ENCODE results near the gene NEFH.
A peak's percentile ranks its signal among the peaks of the same experiment; 100 is the strongest.
"Not testable (repeated sequence)": the region's sequence is repeated elsewhere in the genome, so short reads cannot be mapped to it uniquely, and the experiment has no call there.

NEFH gene

GRCh38 chr22:29464581-29464980 is 15.4 kb upstream of the NEFH start:
- DNase-seq (ENCODE audit: low spot score) = no peak

GRCh38 chr22:29469755-29470154 is 10.3 kb upstream of the NEFH start:
- DNase-seq (ENCODE audit: low spot score) = no peak

GRCh38 chr22:29470159-29470855 is 9.7 kb upstream of the NEFH start:
- DNase-seq (ENCODE audit: low spot score) = peak; percentile 80

DNA sequence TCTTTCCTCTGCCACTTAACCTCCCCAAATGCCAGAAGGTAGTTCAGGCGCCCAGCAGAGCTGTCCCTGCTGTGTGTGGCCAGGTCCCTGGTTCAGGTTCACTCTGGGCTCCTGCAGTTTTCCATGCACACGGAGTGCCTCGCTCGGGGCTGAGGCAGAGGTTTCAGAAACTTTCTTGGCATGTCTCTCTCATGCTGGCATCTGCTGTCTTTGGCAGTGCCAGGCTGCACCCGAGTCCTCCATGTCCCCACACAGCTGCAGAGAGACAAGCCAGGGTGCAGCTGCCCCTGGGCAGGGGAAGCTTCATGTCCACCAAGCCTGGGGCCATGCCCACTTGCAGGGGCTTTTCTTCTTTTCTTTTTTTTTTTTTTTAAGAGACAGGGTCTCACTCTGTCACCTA is 7.0 kb upstream of the NEFH start:
- DNase-seq (ENCODE audit: low spot score) = no peak

DNA sequence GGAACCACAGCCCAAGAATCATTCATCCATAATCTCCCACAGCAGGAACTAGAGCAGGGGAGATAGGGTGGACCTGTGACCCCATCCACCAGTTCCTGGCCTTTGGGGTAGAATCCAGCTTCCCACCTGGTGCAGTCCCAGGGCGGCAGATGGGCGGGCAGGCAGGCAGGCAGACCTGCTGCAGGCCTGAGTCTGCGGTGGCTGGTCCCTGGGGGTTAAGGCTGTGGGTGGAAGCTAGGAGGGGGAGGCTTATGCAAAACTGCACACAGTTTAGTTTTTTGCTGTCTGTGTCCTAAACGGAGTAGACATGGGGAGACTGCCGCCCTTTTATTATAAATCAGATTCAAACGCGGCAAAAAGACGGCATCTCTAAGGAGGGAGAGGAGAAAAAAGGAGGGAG is 4.5 kb upstream of the NEFH start:
- no peak for DNase-seq (ENCODE audit: low spot score)

GRCh38 chr22:29476116-29476515 is 3.9 kb upstream of the NEFH start:
- no peak for DNase-seq (ENCODE audit: low spot score)

- no peak for DNase-seq (ENCODE audit: low spot score)
Measured at GRCh38 chr22:29477723-29478318, 2.2 kb upstream of the NEFH start.

- no peak for DNase-seq (ENCODE audit: low spot score)
Measured at GRCh38 chr22:29478326-29479276, 1.4 kb upstream of the NEFH start.

GRCh38 chr22:29480262-29480511 is 169 bp downstream of the NEFH start:
- DNase-seq (ENCODE audit: low spot score) = no peak

DNA sequence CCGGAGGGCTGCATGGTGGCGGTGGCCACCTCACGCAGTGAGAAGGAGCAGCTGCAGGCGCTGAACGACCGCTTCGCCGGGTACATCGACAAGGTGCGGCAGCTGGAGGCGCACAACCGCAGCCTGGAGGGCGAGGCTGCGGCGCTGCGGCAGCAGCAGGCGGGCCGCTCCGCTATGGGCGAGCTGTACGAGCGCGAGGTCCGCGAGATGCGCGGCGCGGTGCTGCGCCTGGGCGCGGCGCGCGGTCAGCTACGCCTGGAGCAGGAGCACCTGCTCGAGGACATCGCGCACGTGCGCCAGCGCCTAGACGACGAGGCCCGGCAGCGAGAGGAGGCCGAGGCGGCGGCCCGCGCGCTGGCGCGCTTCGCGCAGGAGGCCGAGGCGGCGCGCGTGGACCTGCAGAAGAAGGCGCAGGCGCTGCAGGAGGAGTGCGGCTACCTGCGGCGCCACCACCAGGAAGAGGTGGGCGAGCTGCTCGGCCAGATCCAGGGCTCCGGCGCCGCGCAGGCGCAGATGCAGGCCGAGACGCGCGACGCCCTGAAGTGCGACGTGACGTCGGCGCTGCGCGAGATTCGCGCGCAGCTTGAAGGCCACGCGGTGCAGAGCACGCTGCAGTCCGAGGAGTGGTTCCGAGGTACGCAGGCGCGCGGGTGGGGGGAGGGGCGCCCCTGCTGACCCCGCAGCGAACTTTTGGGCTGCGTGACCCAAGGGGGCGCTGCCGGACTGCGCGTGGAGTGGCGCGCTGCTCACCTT is 670 bp downstream of the NEFH start:
- no peak for DNase-seq (ENCODE audit: low spot score)

GRCh38 chr22:29481265-29482000 is 1.4 kb downstream of the NEFH start:
- no peak for DNase-seq (ENCODE audit: low spot score)

DNA sequence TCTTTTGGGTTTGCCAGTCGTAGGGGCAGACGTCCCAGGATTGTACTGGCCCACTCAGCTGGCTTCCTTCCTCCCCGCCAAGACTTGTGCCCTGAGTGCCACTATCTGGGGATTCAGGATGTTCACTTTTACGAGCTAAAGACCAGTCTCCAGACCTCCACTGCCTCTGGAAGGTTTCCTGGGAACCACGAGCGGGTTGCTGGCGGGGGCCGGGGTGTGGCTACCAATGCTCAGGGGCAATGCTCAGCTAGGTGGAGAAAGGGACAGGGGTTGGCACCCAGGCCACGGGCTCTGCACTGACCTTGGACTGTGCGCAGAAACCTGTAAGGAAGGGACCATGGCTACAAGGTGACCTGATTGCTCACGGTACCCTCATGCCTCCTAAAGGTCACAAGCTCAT is 2.2 kb downstream of the NEFH start:
- DNase-seq (ENCODE audit: low spot score) = no peak

DNA sequence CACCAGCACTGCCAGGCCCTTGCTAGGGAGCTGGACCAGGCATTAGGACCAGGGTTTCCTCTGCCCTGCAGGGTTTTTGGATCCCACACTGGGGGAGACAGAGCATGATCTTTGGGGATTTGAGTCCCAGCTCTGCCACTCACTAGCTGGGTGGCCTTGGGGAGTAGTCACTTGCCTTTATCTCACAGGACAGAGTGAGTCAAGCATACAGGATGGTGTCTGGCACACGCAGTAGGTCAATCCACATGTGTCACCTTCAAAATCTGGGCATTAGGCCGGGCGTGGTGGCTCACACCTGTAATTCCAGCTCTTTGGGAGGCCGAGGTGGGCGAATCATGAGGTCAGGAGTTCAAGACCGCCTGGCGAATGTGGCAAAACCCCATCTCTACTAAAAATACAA is 2.7 kb downstream of the NEFH start:
- no peak for DNase-seq (ENCODE audit: low spot score)

GRCh38 chr22:29483254-29483653 is 3.2 kb downstream of the NEFH start:
- no peak for DNase-seq (ENCODE audit: low spot score)

DNA sequence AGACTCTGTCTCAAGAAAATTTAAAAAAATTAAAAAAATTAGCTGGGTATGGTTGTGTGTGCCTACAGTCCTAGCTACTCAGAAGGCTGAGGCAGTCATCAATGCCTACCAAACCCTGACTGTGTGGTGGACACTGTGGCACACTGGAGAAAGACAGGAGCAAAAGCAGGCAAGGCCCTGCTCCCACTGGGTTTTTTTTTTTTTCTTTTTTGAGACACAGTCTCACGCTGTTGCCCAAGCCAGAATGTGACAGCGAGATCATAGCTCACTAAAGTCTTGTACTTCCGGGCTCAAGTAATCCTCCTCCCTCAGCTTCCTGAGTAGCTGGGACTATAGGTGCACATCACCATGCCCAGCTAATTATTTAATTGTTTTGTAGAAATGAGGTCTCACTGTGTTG is 4.6 kb downstream of the NEFH start:
- no peak for DNase-seq (ENCODE audit: low spot score)

- no peak for DNase-seq (ENCODE audit: low spot score)
Measured at GRCh38 chr22:29485448-29485847, 5.4 kb downstream of the NEFH start.

DNA sequence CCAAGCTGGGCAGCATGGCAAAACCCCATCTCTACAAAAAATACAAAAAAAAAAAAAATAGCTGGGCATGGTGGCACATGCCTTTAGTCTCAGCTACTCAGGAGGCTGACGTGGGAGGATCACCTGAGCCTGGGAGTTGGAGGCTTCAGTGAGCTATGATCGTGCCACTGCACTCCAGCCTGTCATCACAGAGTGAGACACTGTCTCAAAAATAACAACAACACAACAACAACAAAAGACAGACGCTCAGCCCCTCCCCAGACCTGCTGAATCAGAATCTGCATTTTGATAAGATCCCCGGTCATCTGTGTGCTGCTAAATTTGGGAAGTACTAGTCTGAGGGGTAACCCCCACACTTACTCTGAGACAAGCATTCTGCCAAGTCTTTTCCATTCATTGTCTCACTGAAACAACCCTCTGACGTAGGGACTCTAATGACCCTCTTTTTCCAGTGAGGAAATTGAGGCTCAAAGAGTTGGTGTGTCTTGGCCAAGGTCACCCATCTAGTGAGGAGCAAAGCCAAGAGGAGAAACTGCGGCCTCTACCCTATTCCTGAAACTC is 7.5 kb downstream of the NEFH start:
- DNase-seq (ENCODE audit: low spot score) = no peak

- DNase-seq (ENCODE audit: low spot score) = not testable (repeated sequence)
Measured at GRCh38 chr22:29489127-29489780, 9.2 kb downstream of the NEFH start.

- DNase-seq (ENCODE audit: low spot score) = no peak
Measured at GRCh38 chr22:29491012-29491411, 11.0 kb downstream of the NEFH start.

DNA sequence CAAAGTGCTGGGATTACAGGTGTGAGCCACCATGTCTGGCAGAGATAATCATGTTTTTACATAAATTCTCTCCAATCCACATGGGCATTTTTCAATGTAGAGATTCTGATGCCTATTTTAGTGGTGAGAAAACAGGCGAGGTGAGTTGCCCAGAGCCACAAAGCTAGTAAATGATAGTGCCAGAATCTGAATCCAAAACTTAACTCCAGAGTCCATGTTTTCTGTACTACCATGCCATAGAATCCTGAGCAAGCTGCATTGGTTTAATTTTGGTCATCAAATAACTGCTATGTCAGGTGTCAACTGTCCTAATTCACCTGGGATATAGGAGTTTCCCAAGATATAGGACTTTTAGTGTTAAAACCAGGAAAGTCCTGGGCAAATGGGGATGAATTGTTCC is 13.6 kb downstream of the NEFH start:
- DNase-seq (ENCODE audit: low spot score) = no peak

DNA sequence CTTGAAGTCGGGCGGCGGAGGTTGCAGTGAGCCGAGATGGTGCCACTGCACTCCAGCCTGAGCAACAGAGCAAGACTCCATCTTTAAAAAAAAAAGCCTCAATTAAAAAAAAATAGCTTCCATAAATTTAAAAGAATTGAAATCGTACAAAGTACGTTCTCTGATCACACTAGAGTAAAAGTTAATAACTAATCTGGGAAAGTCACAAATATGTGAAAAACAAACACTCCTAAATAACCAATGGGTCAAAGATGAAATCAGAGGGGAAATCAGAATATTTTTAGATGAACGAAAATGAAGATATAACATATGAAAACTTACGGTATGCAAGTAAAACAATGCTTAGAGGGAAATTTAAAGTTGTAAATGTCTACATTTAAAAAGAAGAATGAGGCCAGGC is 19.8 kb downstream of the NEFH start:
- no peak for DNase-seq (ENCODE audit: low spot score)

All from LoVo (cell line).